CD14-positive monocyte (primary cell): ENCODE measurements around the gene SLC27A6. TPM values are rescaled to one million over a fixed set of nuclear protein-coding genes. Genes with fewer than 3 reads are reported as not detected.

Source experiments
- DNase-seq, 3 donors: peaks; one replicate each; pipeline ENCODE4 v3.0.0-alpha.2; 2011 to 2022
- H2AFZ ChIP-seq: 2 replicates; pipeline ENCODE4 v1.6.0; 2012; ENCODE audit warnings: mild to moderate bottlenecking, low read depth, low read length, inconsistent platforms; ENCODE audit not compliant: insufficient read depth, poor library complexity, severe bottlenecking
- H3K27ac ChIP-seq, 2 donors: 1 replicate in 1 of 2; 2 replicates in 1 of 2; pipeline ENCODE4 v1.5.1; 2012 to 2013; ENCODE audit warnings: low read length in 2 of 2, control low read depth in 1 of 2, inconsistent platforms in 1 of 2, low read depth in 1 of 2, mild to moderate bottlenecking in 1 of 2
- H3K27me3 ChIP-seq, 2 donors: one replicate each; pipeline versions ENCODE4 v1.6.0 to v1.6.1; 2011 to 2013; ENCODE audit warnings: low read length in 2 of 2; ENCODE audit not compliant: control insufficient read depth in 2 of 2, insufficient read depth in 2 of 2
- H3K36me3 ChIP-seq, 2 donors: replicated peaks in 1 of 2; 1 replicate in 1 of 2; 2 replicates in 1 of 2; pipeline versions ENCODE4 v1.5.1 to v1.6.1; 2012 to 2013; ENCODE audit warnings: low read length in 2 of 2, control low read depth in 1 of 2, inconsistent platforms in 1 of 2, mild to moderate bottlenecking in 1 of 2; ENCODE audit not compliant: insufficient read depth in 2 of 2, control insufficient read depth in 1 of 2
- H3K4me1 ChIP-seq, 2 donors: 1 replicate in 1 of 2; 2 replicates in 1 of 2; pipeline versions ENCODE4 v1.5.1 to v1.6.1; 2012 to 2013; ENCODE audit warnings: low read length in 2 of 2, control low read depth in 1 of 2, inconsistent platforms in 1 of 2, mild to moderate bottlenecking in 1 of 2, moderate library complexity in 1 of 2; ENCODE audit not compliant: insufficient read depth in 2 of 2, control insufficient read depth in 1 of 2
- H3K4me2 ChIP-seq: replicated peaks from 2 replicates; pipeline ENCODE3; 2012; ENCODE audit warnings: low read length, moderate library complexity, mild to moderate bottlenecking; ENCODE audit not compliant: poor library complexity, severe bottlenecking; ENCODE audit errors: extremely low read depth
- H3K4me3 ChIP-seq, 3 experiments: fragments of 200-600 bp in 1 of 3; sonication (generic) in 1 of 3; replicated peaks in 1 of 3; 1 replicate in 2 of 3; 2 replicates in 1 of 3; pipeline ENCODE4 v1.5.1; 2011 to 2013; ENCODE audit warnings: low read length in 3 of 3, mild to moderate bottlenecking in 3 of 3, control low read depth in 2 of 3, low read depth in 2 of 3, inconsistent platforms in 1 of 3, moderate library complexity in 1 of 3
- H3K79me2 ChIP-seq: 2 replicates; pipeline ENCODE4 v1.6.0; 2012; ENCODE audit warnings: mild to moderate bottlenecking, control low read depth, inconsistent platforms, low read length, moderate library complexity; ENCODE audit not compliant: insufficient read depth
- H3K9ac ChIP-seq: 2 replicates; pipeline ENCODE4 v1.6.0; 2017; ENCODE audit warnings: low read length, mild to moderate bottlenecking; ENCODE audit not compliant: insufficient read depth, poor library complexity, severe bottlenecking
- H3K9me3 ChIP-seq, 2 donors: replicated peaks in 1 of 2; 1 replicate in 1 of 2; 2 replicates in 1 of 2; pipeline versions ENCODE4 v1.5.1 to v1.6.1; 2012 to 2013; ENCODE audit warnings: low read length in 2 of 2, control low read depth in 1 of 2; ENCODE audit not compliant: control insufficient read depth in 1 of 2, insufficient read depth in 1 of 2
- H4K20me1 ChIP-seq: 2 replicates; pipeline ENCODE4 v1.6.0; 2012; ENCODE audit warnings: mild to moderate bottlenecking, low read length, control low read depth, moderate library complexity; ENCODE audit not compliant: insufficient read depth
- H3K27ac Mint-ChIP-seq, 7 donors: one replicate each; pipeline ENCODE4 v1.8.0; 2020; ENCODE audit warnings: mild to moderate bottlenecking in 7 of 7, mixed read lengths in 7 of 7, moderate library complexity in 6 of 7, inconsistent platforms in 2 of 7
- H3K27me3 Mint-ChIP-seq, 3 donors: one replicate each; pipeline ENCODE4 v1.8.0; 2021 to 2022; ENCODE audit warnings: low read depth in 3 of 3, mild to moderate bottlenecking in 3 of 3, mixed read lengths in 3 of 3, moderate library complexity in 3 of 3, inconsistent platforms in 1 of 3
- H3K36me3 Mint-ChIP-seq, 2 donors: one replicate each; pipeline ENCODE4 v1.8.0; 2020; ENCODE audit warnings: mixed read lengths in 2 of 2, inconsistent platforms in 1 of 2, mild to moderate bottlenecking in 1 of 2
- H3K4me1 Mint-ChIP-seq: one replicate; pipeline ENCODE4 v1.8.0; 2020; ENCODE audit warnings: mild to moderate bottlenecking, mixed read lengths
- H3K4me3 Mint-ChIP-seq, 2 donors: one replicate each; pipeline ENCODE4 v1.8.0; 2020; ENCODE audit warnings: mild to moderate bottlenecking in 2 of 2, mixed read lengths in 2 of 2, moderate library complexity in 1 of 2
- H3K9me3 Mint-ChIP-seq, 7 donors: one replicate each; pipeline ENCODE4 v1.8.0; 2020 to 2022; ENCODE audit warnings: mixed read lengths in 7 of 7, mild to moderate bottlenecking in 6 of 7, moderate library complexity in 6 of 7, inconsistent platforms in 2 of 7
- CTCF ChIP-seq: fragments of 200-600 bp; IDR thresholded peaks from one replicate; pipeline ENCODE4 v1.8.0; 2022; ENCODE audit warnings: antibody characterized with exemption, mild to moderate bottlenecking
- WGBS: methylation state at CpG from one replicate; pipeline ENCODE4 v1.1.5; 2013; ENCODE audit warnings: missing lambda C conversion rate; ENCODE audit not compliant: insufficient coverage; 5-methylcytosine and 5-hydroxymethylcytosine counted together
- intact Hi-C, 2 donors: fragments of 100-400 bp; cut with micrococcal nuclease; formaldehyde crosslinking; loops; one replicate each; pipeline versions ENCODE4 v1.15.0 to v1.15.1; 2023
- polyA plus RNA-seq, 3 donors: library from polyadenylated mRNA; depleted of rRNA in 1 of 3; unstranded in 2 of 3; stranded (reverse) in 1 of 3; fragments of 300-500 nt in 2 of 3; fragments of >200 nt in 1 of 3; fragmentation: Illumina TruSeq in 2 of 3; gene quantifications; 1 replicate in 2 of 3; 2 replicates in 1 of 3; pipeline ENCODE4 v1.2.3, GENCODE V29; 2012 to 2021

Gene SLC27A6
- polyA plus RNA-seq, 3 donors: not detected

- H3K36me3 ChIP-seq: no peaks in the 10 kb centered on the region
- no peaks in the 10 kb centered on the region for H3K4me1 ChIP-seq
- no peak for TF ChIP-seq CTCF
- peaks cover 0 to 3% (median 1%) of the 10 kb centered on the region in 3 donors for H3K27me3 Mint-ChIP-seq
- no peak overlapping the region for H3K4me3 Mint-ChIP-seq
- no peaks in the 10 kb centered on the region for H3K36me3 Mint-ChIP-seq
- H3K79me2 ChIP-seq: no peaks in the 10 kb centered on the region
- H4K20me1 ChIP-seq: no peaks in the 10 kb centered on the region
- intact Hi-C loops: no loop called here
- no peak overlapping the region for H3K4me2 ChIP-seq
- no peak for DNase-seq
- H3K4me3 ChIP-seq: no peak overlapping the region
- no peaks in the 10 kb centered on the region for H3K9me3 Mint-ChIP-seq
- no peak overlapping the region for H3K9ac ChIP-seq
- H3K27ac ChIP-seq: no peak overlapping the region
- H3K9me3 ChIP-seq: no peaks in the 10 kb centered on the region
- no peak overlapping the region for H3K27ac Mint-ChIP-seq
- no peak overlapping the region for H2AFZ ChIP-seq
- H3K27me3 ChIP-seq: no peaks in the 10 kb centered on the region
- no peaks in the 10 kb centered on the region for H3K4me1 Mint-ChIP-seq
Observed at GRCh38 chr5:129067745-129068144, 102.5 kb downstream of the SLC27A6 start.

GRCh38 chr5:129069292-129069691 lies 104.0 kb downstream of the SLC27A6 start:
- H3K4me3 ChIP-seq: no peak overlapping the region
- H3K36me3 Mint-ChIP-seq: no peaks in the 10 kb centered on the region
- no peak overlapping the region for H2AFZ ChIP-seq
- H4K20me1 ChIP-seq: no peaks in the 10 kb centered on the region
- TF ChIP-seq CTCF: no peak
- no peak overlapping the region for H3K9ac ChIP-seq
- H3K27ac Mint-ChIP-seq: no peak overlapping the region
- DNase-seq: no peak
- no peaks in the 10 kb centered on the region for H3K9me3 Mint-ChIP-seq
- H3K79me2 ChIP-seq: no peaks in the 10 kb centered on the region
- no peak overlapping the region for H3K4me2 ChIP-seq
- intact Hi-C loops: no loop called here
- no peaks in the 10 kb centered on the region for H3K9me3 ChIP-seq
- H3K27ac ChIP-seq: no peak overlapping the region
- no peak overlapping the region for H3K4me3 Mint-ChIP-seq
- H3K4me1 ChIP-seq: no peaks in the 10 kb centered on the region
- no peaks in the 10 kb centered on the region for H3K27me3 ChIP-seq
- no peaks in the 10 kb centered on the region for H3K4me1 Mint-ChIP-seq
- WGBS: no CpG with 5 or more reads among the region's 2 CpGs
- peaks cover 0 to 1% (median 0%) of the 10 kb centered on the region in 3 donors for H3K27me3 Mint-ChIP-seq
- no peaks in the 10 kb centered on the region for H3K36me3 ChIP-seq
